HepG2 (cell line): ENCODE data around the gene PIGL. TPM values are rescaled to one million over a fixed set of nuclear protein-coding genes. Genes with fewer than 3 reads are reported as not detected.

ENCODE experiments used
- CCDC6 ChIP-seq: sonication (generic); formaldehyde crosslinking; IDR thresholded peaks from 2 replicates; pipeline ENCODE4 v1.8.1; 2022; ENCODE audit warnings: mild to moderate bottlenecking, missing genetic modification reagents, moderate library complexity
- DRAP1 ChIP-seq: IDR thresholded peaks from 2 replicates; pipeline ENCODE4 v1.6.1; 2016; ENCODE audit warnings: missing genetic modification reagents, missing compliant biosample characterization
- ELF3 ChIP-seq: IDR thresholded peaks from 2 replicates; pipeline ENCODE4 v1.6.1; 2016; ENCODE audit warnings: missing genetic modification reagents, missing compliant biosample characterization
- FOXA1 ChIP-seq, 2 experiments: fragments of 450-650 bp in 1 of 2; sonication (generic) in 1 of 2; formaldehyde crosslinking in 1 of 2; IDR thresholded peaks; 2 replicates each; pipeline versions ENCODE4 v1.4.0 to v1.6.1; 2016 to 2020; ENCODE audit warnings: missing genetic modification reagents in 1 of 2
- HNRNPL ChIP-seq: fragments of 200-400 bp; formaldehyde crosslinking; IDR thresholded peaks from 2 replicates; pipeline ENCODE4 v1.6.1; 2017; ENCODE audit warnings: mild to moderate bottlenecking, low read depth, low read length
- HOXA5 ChIP-seq: sonication (generic); formaldehyde crosslinking; IDR thresholded peaks from 2 replicates; pipeline ENCODE4 v1.4.0; 2020; ENCODE audit warnings: missing genetic modification reagents
- MEIS1 ChIP-seq: sonication (generic); formaldehyde crosslinking; IDR thresholded peaks from 2 replicates; pipeline ENCODE4 v1.9.0; 2021; ENCODE audit warnings: mild to moderate bottlenecking, missing genetic modification reagents, moderate library complexity, borderline replicate concordance
- NFRKB ChIP-seq: fragments of 450-650 bp; IDR thresholded peaks from 2 replicates; pipeline ENCODE4 v1.6.1; 2017
- RNF2 ChIP-seq: fragments of 450-650 bp; conservative IDR thresholded peaks from 2 replicates; pipeline ENCODE4 v1.6.1; 2016; ENCODE audit warnings: low read depth
- ZNF326 ChIP-seq: sonication (generic); formaldehyde crosslinking; IDR thresholded peaks from 2 replicates; pipeline ENCODE4 v1.4.0; 2020; ENCODE audit warnings: missing genetic modification reagents, borderline replicate concordance
- ZNF468 ChIP-seq: sonication (generic); formaldehyde crosslinking; IDR thresholded peaks from 2 replicates; pipeline ENCODE4 v1.8.0; 2022; ENCODE audit warnings: mild to moderate bottlenecking, moderate library complexity, missing genetic modification reagents
- ZNF879 ChIP-seq: sonication (generic); formaldehyde crosslinking; IDR thresholded peaks from 2 replicates; pipeline ENCODE4 v1.8.1; 2023; ENCODE audit warnings: missing genetic modification reagents
- ZSCAN5A ChIP-seq: sonication (generic); formaldehyde crosslinking; IDR thresholded peaks from 2 replicates; pipeline ENCODE4 v1.8.0; 2022; ENCODE audit warnings: mild to moderate bottlenecking, missing genetic modification reagents, borderline replicate concordance
- polyA plus RNA-seq, 8 experiments: library from polyadenylated mRNA; depleted of rRNA in 3 of 8; stranded (reverse) in 7 of 8; unstranded in 1 of 8; fragments of >200 nt; fragmentation: Illumina TruSeq in 4 of 8; extraction: Trizol in 4 of 8; gene quantifications; 2 replicates each; pipeline versions ENCODE4 v1.2.1 to v1.2.3, GENCODE V29; 2011 to 2016; ENCODE audit warnings: low read depth in 4 of 8, missing spikeins in 1 of 8, mixed read lengths in 1 of 8; ENCODE audit not compliant: insufficient read depth in 1 of 8
- total RNA-seq, 5 experiments: library from RNA; depleted of rRNA; stranded (reverse); fragments of >200 nt; fragmentation: Illumina TruSeq; extraction: Trizol; gene quantifications; 2 replicates each; pipeline ENCODE4 v1.2.3, GENCODE V29; 2016; ENCODE audit warnings: low read depth in 1 of 5
- TF ChIP-seq, protein P1 (sequence below): sonication (generic); formaldehyde crosslinking; IDR thresholded peaks from 2 replicates; pipeline ENCODE4 v1.4.0; 2020; ENCODE audit warnings: missing genetic modification reagents
- TF ChIP-seq, protein P2 (sequence below): sonication (generic); formaldehyde crosslinking; IDR thresholded peaks from 2 replicates; pipeline ENCODE4 v1.8.1; 2023; ENCODE audit warnings: mild to moderate bottlenecking, missing genetic modification reagents, borderline replicate concordance
- TF ChIP-seq, protein P3 (sequence below), 2 experiments: fragments of 450-650 bp in 1 of 2; sonication (generic) in 1 of 2; formaldehyde crosslinking in 1 of 2; IDR thresholded peaks; 2 replicates each; pipeline versions ENCODE4 v1.6.1 to v1.8.0; 2016 to 2022; ENCODE audit warnings: antibody characterized with exemption in 1 of 2, mild to moderate bottlenecking in 1 of 2, missing genetic modification reagents in 1 of 2

Gene PIGL
- total and polyA plus RNA-seq, 2 of the 13 experiments (the other 11 are each of a cell fraction or from before 2014, with no cell fraction given), result 28.5 to 63.8 TPM

DNA sequence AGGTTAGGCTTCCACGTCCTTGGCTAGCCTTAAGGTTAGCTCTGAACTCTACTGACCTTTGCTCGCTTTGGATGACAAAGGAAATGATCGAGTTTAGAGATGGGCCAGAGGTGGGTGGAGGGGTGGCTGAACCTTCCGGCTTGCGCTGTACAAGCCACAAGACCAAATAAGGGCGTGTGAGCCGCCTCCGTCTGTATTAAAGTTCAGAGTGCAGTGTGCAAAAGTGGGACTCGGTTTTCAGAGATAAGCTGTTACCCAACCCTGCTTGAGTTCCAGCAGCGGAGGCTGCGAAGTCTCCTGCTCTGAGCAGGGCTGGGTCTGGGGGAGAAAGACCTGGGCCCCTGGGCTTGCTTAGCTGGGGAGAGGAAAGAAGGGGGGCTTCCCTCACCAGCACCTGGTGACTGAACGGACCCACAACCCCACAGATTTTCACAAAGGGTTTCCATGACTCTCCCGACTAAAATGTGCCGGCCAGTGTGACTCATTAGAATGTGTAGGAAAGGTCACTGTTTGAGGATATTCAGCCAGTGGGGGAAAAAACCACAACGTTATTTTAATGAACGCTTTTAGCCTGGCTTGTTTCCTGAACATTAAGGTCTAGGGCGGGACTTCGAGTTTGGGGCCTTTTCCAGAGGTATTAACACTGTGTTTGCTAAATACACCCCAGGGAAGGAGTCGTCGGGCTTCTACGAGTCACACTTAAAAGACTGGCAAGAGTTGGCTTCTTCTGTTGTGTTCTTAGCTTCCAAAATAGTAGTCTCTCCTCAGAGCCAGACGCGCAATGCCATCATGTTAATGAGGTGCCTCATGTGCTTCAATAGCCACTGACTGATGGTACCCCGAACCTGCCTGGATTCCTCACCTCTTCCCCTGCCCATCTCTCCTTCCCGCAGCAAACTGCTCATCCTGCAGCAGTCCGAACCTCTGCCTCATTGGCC is 69.3 kb downstream of the PIGL start (continued):
- TF ChIP-seq, protein P1, sequence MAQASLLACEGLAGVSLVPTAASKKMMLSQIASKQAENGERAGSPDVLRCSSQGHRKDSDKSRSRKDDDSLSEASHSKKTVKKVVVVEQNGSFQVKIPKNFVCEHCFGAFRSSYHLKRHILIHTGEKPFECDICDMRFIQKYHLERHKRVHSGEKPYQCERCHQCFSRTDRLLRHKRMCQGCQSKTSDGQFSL (CRISPR knock-in tag), result no peak
- TF ChIP-seq ZNF879 (CRISPR knock-in tag) (no peak), CCDC6 (CRISPR knock-in tag) (peak; percentile 71; the same call in 1 of the 2 replicates), FOXA1 (IDR thresholded peaks at IDR 0.05) (no peak), FOXA1 (CRISPR knock-in tag; IDR thresholded peaks at IDR 0.05) (peak; percentile 28; the same call in 1 of the 2 replicates), HNRNPL (no peak), ZNF326 (CRISPR knock-in tag) (no peak), NFRKB (no peak), MEIS1 (CRISPR knock-in tag) (peak; percentile 95), ZSCAN5A (peak; percentile 90; the same call in 1 of the 2 replicates), ELF3 (CRISPR knock-in tag) (peak; percentile 94), HOXA5 (CRISPR knock-in tag) (no peak; the same call in 1 of the 2 replicates), ZNF468 (CRISPR knock-in tag) (no peak), DRAP1 (CRISPR knock-in tag) (peak; percentile 94), RNF2 (0 out of 2 replicates have a peak, but pooled peaks have one; percentile 16)
- TF ChIP-seq, protein P2, sequence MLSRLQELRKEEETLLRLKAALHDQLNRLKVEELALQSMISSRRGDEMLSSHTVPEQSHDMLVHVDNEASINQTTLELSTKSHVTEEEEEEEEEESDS (CRISPR knock-in tag), result no peak; the same call in 1 of the 2 replicates
- TF ChIP-seq, protein P3, sequence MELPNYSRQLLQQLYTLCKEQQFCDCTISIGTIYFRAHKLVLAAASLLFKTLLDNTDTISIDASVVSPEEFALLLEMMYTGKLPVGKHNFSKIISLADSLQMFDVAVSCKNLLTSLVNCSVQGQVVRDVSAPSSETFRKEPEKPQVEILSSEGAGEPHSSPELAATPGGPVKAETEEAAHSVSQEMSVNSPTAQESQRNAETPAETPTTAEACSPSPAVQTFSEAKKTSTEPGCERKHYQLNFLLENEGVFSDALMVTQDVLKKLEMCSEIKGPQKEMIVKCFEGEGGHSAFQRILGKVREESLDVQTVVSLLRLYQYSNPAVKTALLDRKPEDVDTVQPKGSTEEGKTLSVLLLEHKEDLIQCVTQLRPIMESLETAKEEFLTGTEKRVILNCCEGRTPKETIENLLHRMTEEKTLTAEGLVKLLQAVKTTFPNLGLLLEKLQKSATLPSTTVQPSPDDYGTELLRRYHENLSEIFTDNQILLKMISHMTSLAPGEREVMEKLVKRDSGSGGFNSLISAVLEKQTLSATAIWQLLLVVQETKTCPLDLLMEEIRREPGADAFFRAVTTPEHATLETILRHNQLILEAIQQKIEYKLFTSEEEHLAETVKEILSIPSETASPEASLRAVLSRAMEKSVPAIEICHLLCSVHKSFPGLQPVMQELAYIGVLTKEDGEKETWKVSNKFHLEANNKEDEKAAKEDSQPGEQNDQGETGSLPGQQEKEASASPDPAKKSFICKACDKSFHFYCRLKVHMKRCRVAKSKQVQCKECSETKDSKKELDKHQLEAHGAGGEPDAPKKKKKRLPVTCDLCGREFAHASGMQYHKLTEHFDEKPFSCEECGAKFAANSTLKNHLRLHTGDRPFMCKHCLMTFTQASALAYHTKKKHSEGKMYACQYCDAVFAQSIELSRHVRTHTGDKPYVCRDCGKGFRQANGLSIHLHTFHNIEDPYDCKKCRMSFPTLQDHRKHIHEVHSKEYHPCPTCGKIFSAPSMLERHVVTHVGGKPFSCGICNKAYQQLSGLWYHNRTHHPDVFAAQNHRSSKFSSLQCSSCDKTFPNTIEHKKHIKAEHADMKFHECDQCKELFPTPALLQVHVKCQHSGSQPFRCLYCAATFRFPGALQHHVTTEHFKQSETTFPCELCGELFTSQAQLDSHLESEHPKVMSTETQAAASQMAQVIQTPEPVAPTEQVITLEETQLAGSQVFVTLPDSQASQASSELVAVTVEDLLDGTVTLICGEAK (IDR thresholded peaks at IDR 0.05), result no peak
- TF ChIP-seq, protein P3 (CRISPR knock-in tag; IDR thresholded peaks at IDR 0.05), result no peak; the same call in 1 of the 2 replicates
